ENCODE results near the gene YWHAG.

DNA sequence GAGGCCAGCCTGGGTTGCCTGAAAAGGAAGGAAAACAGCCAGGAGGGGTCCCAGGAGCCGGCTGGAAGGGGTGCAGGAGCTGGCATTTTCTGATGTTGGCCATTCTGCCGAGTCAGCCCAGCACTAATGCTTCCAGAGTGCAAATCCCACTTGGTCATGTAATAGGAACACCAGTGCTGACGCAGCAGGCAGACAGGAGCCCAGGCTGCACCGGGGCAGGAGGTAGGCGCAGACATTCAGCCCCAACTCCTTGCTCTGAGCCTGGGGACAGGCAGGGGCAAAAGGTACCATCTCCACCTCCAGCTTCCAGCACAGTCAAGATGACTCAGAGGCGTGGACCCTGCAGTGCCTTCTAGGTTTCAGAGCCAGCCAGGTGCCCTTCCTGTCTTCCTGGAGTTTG lies 10.2 kb upstream of the YWHAG start:
- TF ChIP-seq POLR2A (IDR thresholded peaks at IDR 0.05), result no peak
- TF ChIP-seq, protein P1, sequence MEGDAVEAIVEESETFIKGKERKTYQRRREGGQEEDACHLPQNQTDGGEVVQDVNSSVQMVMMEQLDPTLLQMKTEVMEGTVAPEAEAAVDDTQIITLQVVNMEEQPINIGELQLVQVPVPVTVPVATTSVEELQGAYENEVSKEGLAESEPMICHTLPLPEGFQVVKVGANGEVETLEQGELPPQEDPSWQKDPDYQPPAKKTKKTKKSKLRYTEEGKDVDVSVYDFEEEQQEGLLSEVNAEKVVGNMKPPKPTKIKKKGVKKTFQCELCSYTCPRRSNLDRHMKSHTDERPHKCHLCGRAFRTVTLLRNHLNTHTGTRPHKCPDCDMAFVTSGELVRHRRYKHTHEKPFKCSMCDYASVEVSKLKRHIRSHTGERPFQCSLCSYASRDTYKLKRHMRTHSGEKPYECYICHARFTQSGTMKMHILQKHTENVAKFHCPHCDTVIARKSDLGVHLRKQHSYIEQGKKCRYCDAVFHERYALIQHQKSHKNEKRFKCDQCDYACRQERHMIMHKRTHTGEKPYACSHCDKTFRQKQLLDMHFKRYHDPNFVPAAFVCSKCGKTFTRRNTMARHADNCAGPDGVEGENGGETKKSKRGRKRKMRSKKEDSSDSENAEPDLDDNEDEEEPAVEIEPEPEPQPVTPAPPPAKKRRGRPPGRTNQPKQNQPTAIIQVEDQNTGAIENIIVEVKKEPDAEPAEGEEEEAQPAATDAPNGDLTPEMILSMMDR (IDR thresholded peaks at IDR 0.05), result no peak
- TF ChIP-seq POLR2AphosphoS5 (IDR thresholded peaks at IDR 0.05), result no peak
